IMR-90 (cell line): ENCODE measurements around the gene ACSF2. TPM values are rescaled to one million over a fixed set of nuclear protein-coding genes. Genes with fewer than 3 reads are reported as not detected.

Experiments
- ATAC-seq: fragments of 200-7000 bp; cut with Tn5 transposase; 2 replicates; pipeline ENCODE4 v1.9.1; 2020; ENCODE audit warnings: low read depth, mild to moderate bottlenecking, moderate library complexity
- BruUV-seq: library from RNA; stranded (reverse); fragments of 400-500 nt; replicated peaks from 2 replicates; lab custom pipeline; 2021; lab: Mats Ljungman, UMichigan
- CTCF ChIA-PET: fragments of 300-600 bp; formaldehyde crosslinking; extraction: SDS; loops from one replicate; lab custom pipeline; 2021; ENCODE audit warnings: antibody characterized with exemption; lab: Yijun Ruan, JAX
- POLR2A ChIA-PET: fragments of 300-600 bp; sonication (Branson Sonifier 250); formaldehyde crosslinking; loops from one replicate; lab custom pipeline; 2022; ENCODE audit warnings: antibody characterized with exemption; ENCODE audit not compliant: unreplicated experiment; lab: Charles Lee
- DNase-seq: peaks from one replicate; pipeline ENCODE4 v3.0.0; 2013
- H2AFZ ChIP-seq: replicated peaks from 2 replicates; pipeline ENCODE3; 2013; ENCODE audit warnings: low read length, mild to moderate bottlenecking; ENCODE audit not compliant: poor library complexity
- H2AK5ac ChIP-seq: 2 replicates; pipeline ENCODE4 v1.6.1; 2013; ENCODE audit warnings: low read depth, low read length, inconsistent platforms
- H2AK9ac ChIP-seq: replicated peaks from 2 replicates; pipeline ENCODE3; 2013; ENCODE audit warnings: mild to moderate bottlenecking, low read depth, low read length, moderate library complexity; ENCODE audit not compliant: poor library complexity
- H2BK120ac ChIP-seq: 2 replicates; pipeline ENCODE4 v1.6.1; 2013; ENCODE audit warnings: low read depth, low read length, inconsistent platforms
- H2BK15ac ChIP-seq: 3 replicates; pipeline ENCODE4 v1.6.1; 2013; ENCODE audit warnings: low read depth, low read length, inconsistent platforms
- H2BK20ac ChIP-seq: 2 replicates; pipeline ENCODE4 v1.6.1; 2013; ENCODE audit warnings: low read depth, mild to moderate bottlenecking, inconsistent platforms, low read length, moderate library complexity
- H2BK5ac ChIP-seq: 2 replicates; pipeline ENCODE4 v1.6.1; 2013; ENCODE audit warnings: mild to moderate bottlenecking, low read depth, low read length, inconsistent platforms; ENCODE audit not compliant: poor library complexity, severe bottlenecking
- H3K14ac ChIP-seq: replicated peaks from 2 replicates; pipeline ENCODE4 v1.6.1; 2013; ENCODE audit warnings: low read depth, low read length, inconsistent platforms
- H3K18ac ChIP-seq: 2 replicates; pipeline ENCODE4 v1.6.1; 2013; ENCODE audit warnings: low read depth, low read length, control low read depth
- H3K23ac ChIP-seq: 2 replicates; pipeline ENCODE4 v1.6.1; 2013; ENCODE audit warnings: low read depth, low read length, inconsistent platforms
- H3K27ac ChIP-seq: 2 replicates; pipeline ENCODE4 v1.5.1; 2013; ENCODE audit warnings: mild to moderate bottlenecking, control low read depth, low read length; ENCODE audit not compliant: insufficient read depth
- H3K27me3 ChIP-seq: 2 replicates; pipeline ENCODE4 v1.6.1; 2013; ENCODE audit warnings: low read length; ENCODE audit not compliant: control insufficient read depth, insufficient read depth
- H3K36me3 ChIP-seq: 2 replicates; pipeline ENCODE4 v1.6.1; 2013; ENCODE audit warnings: low read length, mixed read lengths; ENCODE audit not compliant: control insufficient read depth, insufficient read depth
- H3K4ac ChIP-seq: 2 replicates; pipeline ENCODE4 v1.6.1; 2013; ENCODE audit warnings: low read depth, low read length, inconsistent platforms
- H3K4me1 ChIP-seq: 2 replicates; pipeline ENCODE4 v1.6.1; 2013; ENCODE audit warnings: low read length, mixed read lengths; ENCODE audit not compliant: control insufficient read depth, insufficient read depth
- H3K4me2 ChIP-seq: 2 replicates; pipeline ENCODE4 v1.6.1; 2013; ENCODE audit warnings: low read depth, mild to moderate bottlenecking, control low read depth, low read length, moderate library complexity
- H3K4me3 ChIP-seq: 2 replicates; pipeline ENCODE4 v1.5.1; 2013; ENCODE audit warnings: low read depth, mild to moderate bottlenecking, control low read depth, low read length, moderate library complexity; ENCODE audit not compliant: insufficient read depth
- H3K56ac ChIP-seq: 2 replicates; pipeline ENCODE4 v1.6.1; 2013; ENCODE audit warnings: low read length, inconsistent platforms; ENCODE audit not compliant: insufficient read depth; ENCODE audit errors: extremely low read depth
- H3K79me1 ChIP-seq, 2 experiments: 2 replicates each; pipeline ENCODE4 v1.6.1; 2013; ENCODE audit warnings: low read length in 2 of 2, inconsistent platforms in 1 of 2, low read depth in 1 of 2
- H3K9ac ChIP-seq: 2 replicates; pipeline ENCODE4 v1.6.1; 2013; ENCODE audit warnings: low read depth, low read length, control low read depth
- H3K9me1 ChIP-seq: 2 replicates; pipeline ENCODE4 v1.6.1; 2013; ENCODE audit warnings: low read length, inconsistent platforms; ENCODE audit not compliant: insufficient read depth
- H3K9me3 ChIP-seq: 2 replicates; pipeline ENCODE4 v1.6.1; 2013; ENCODE audit warnings: low read length; ENCODE audit not compliant: control insufficient read depth, insufficient read depth
- H4K20me1 ChIP-seq: 2 replicates; pipeline ENCODE4 v1.6.1; 2013; ENCODE audit warnings: low read length, inconsistent platforms; ENCODE audit not compliant: insufficient read depth
- H4K5ac ChIP-seq: 2 replicates; pipeline ENCODE4 v1.6.1; 2013; ENCODE audit warnings: mild to moderate bottlenecking, low read depth, low read length, control low read depth
- H4K8ac ChIP-seq, 2 experiments: 2 replicates each; pipeline ENCODE4 v1.6.1; 2013; ENCODE audit warnings: low read depth in 2 of 2, low read length in 2 of 2, control low read depth in 1 of 2, inconsistent platforms in 1 of 2
- H4K91ac ChIP-seq: 2 replicates; pipeline ENCODE4 v1.6.1; 2013; ENCODE audit warnings: low read depth, low read length, inconsistent platforms; ENCODE audit not compliant: insufficient read depth
- BHLHE40 ChIP-seq: fragments of 150-350 bp; IDR thresholded peaks from 2 replicates; pipeline ENCODE4 v1.6.1; 2016; ENCODE audit warnings: mild to moderate bottlenecking, low read depth, low read length
- CEBPB ChIP-seq: IDR thresholded peaks from 2 replicates; pipeline ENCODE4 v1.6.1; 2012; ENCODE audit warnings: low read depth, low read length, improper control_type of control experiment
- MXI1 ChIP-seq: IDR thresholded peaks from 2 replicates; pipeline ENCODE4 v1.6.1; 2012; ENCODE audit warnings: low read depth, mild to moderate bottlenecking, low read length, moderate library complexity, borderline replicate concordance
- POLR2A ChIP-seq: IDR thresholded peaks from 2 replicates; pipeline ENCODE4 v1.6.1; 2012; ENCODE audit warnings: mild to moderate bottlenecking, low read depth, low read length
- WGBS, 2 experiments: methylation state at CpG; one replicate each; pipeline versions ENCODE4 v1.1.5 to v1.1.7; 2013; ENCODE audit warnings: missing lambda C conversion rate in 2 of 2; ENCODE audit not compliant: insufficient read length in 1 of 2; ENCODE audit errors: extremely low coverage in 2 of 2; 5-methylcytosine and 5-hydroxymethylcytosine counted together
- dilution Hi-C: fragments of 300-500 bp; cut with HindIII; formaldehyde crosslinking; loops from one replicate; pipeline ENCODE4 v1.14.3; 2018; ENCODE audit warnings: low sequenced_read_pairs; ENCODE audit not compliant: unreplicated experiment
- in situ Hi-C: fragments of 300-500 bp; cut with MboI; formaldehyde crosslinking; loops from 3 replicates; pipeline ENCODE4 v1.14.3; 2019; ENCODE audit warnings: low sequenced_read_pairs, inconsistent platforms, mixed read lengths
- intact Hi-C: fragments of 100-400 bp; cut with micrococcal nuclease; formaldehyde crosslinking; loops from 2 replicates; pipeline ENCODE4 v1.10.0; 2022
- polyA plus RNA-seq, 3 experiments: library from polyadenylated mRNA; depleted of rRNA; stranded (reverse); fragments of >200 nt; gene quantifications; 2 replicates each; pipeline ENCODE4 v1.2.3, GENCODE V29; 2012; ENCODE audit warnings: low replicate concordance in 1 of 3
- total RNA-seq: library from RNA; depleted of rRNA; stranded (reverse); fragments of >200 nt; gene quantifications from 2 replicates; pipeline ENCODE4 v1.2.3, GENCODE V29; 2012
- TF ChIP-seq, protein P1 (sequence below): conservative IDR thresholded peaks from 2 replicates; pipeline ENCODE4 v1.5.1; 2012; ENCODE audit warnings: mild to moderate bottlenecking, low read depth, low read length, improper control_type of control experiment

Gene ACSF2
- total and polyA plus RNA-seq, 2 of the 4 experiments (the other 2 are of a cell fraction): 18.5 to 27.2 TPM

DNA sequence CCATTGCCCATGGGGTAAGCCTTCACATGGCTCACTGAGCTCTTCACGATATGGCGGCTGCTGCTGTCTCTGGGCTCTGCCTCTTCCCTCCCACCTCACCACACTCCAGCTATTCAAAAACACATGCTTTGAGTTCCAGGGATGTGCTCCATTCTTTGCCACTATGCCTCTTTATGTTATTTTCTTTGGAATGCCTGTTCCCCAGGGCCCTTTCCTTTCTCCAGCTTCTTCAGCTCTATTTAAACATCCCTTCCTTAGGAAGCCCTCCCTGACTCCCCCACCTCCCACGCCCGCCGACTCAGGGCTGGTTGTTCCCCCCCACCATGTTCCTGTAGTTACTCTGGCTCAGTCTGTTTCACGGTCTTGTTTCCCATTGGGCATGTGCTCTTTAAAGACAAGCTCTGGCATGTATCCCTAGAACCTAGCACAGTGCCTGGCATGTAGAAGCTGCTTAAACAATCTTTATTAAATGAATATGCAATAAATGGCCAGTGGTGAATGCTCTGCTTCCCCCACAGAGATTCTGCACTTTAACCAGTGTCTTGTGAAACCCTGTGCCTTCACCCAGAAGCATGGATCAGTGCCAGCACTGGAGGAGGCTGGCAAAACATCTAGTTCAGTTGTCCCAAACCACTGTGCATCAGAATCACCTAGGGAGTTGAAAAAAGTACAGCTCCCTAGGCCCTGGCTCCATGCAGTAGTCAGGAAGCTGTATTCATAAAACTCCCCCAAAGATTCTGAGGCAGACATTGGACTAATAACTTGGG is 89.1 kb downstream of the ACSF2 start (continued):
- TF ChIP-seq CEBPB: no peak

DNA sequence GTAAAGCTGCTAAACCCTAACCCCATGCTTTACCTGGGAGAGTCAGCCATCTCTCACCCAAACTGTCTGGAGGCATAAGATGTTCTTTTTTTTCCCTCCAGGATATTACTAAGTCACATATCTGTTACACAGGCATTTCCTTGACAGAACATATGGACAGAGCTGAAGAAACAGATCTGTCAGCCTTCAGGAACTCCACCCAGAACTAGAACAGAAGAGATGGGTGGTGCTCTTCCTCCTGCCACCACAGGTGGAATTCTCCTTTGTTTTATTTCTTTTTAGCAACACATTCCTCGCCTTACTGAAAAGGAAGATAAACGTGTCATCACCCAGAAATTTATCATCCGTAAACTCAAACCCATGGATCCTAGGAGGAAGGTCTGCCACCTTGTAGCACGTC is 91.0 kb downstream of the ACSF2 start:
- Histone ChIP-seq H2AK9ac (no peak overlapping the region), H3K79me1 (no peaks in the 10 kb centered on the region), H3K4me3 (no peak overlapping the region), H3K36me3 (no peaks in the 10 kb centered on the region), H3K4me2 (no peak overlapping the region), H2AFZ (no peak overlapping the region), H3K14ac (no peak overlapping the region), H3K4me1 (peaks cover 2% of the 10 kb centered on the region), H3K9ac (no peak overlapping the region), H3K56ac (no peak overlapping the region), H2BK5ac (no peak overlapping the region), H3K9me1 (no peaks in the 10 kb centered on the region), H2BK15ac (no peak overlapping the region), H3K18ac (no peak overlapping the region), H2BK120ac (no peak overlapping the region), H3K23ac (no peak overlapping the region), H4K91ac (no peak overlapping the region), H3K27ac (no peak overlapping the region), H4K5ac (no peak overlapping the region), H3K4ac (no peak overlapping the region), H4K20me1 (no peaks in the 10 kb centered on the region), H4K8ac (no peak overlapping the region), H3K27me3 (peaks cover 10% of the 10 kb centered on the region), H3K9me3 (no peaks in the 10 kb centered on the region), H2BK20ac (no peak overlapping the region), H2AK5ac (no peak overlapping the region)
- intact Hi-C loops: no loop called here
- in situ Hi-C loops: no loop called here
- ATAC-seq (no peak), DNase-seq (no peak)
- dilution Hi-C loops: no loop called here
- BruUV-seq: no TSS peak
- no CpG with 5 or more reads among the region's 4 CpGs for WGBS, 2 experiments
- TF ChIP-seq BHLHE40: no peak
- TF ChIP-seq POLR2A: no peak
- TF ChIP-seq CEBPB: no peak
- TF ChIP-seq MXI1: no peak
- TF ChIP-seq, protein P1, sequence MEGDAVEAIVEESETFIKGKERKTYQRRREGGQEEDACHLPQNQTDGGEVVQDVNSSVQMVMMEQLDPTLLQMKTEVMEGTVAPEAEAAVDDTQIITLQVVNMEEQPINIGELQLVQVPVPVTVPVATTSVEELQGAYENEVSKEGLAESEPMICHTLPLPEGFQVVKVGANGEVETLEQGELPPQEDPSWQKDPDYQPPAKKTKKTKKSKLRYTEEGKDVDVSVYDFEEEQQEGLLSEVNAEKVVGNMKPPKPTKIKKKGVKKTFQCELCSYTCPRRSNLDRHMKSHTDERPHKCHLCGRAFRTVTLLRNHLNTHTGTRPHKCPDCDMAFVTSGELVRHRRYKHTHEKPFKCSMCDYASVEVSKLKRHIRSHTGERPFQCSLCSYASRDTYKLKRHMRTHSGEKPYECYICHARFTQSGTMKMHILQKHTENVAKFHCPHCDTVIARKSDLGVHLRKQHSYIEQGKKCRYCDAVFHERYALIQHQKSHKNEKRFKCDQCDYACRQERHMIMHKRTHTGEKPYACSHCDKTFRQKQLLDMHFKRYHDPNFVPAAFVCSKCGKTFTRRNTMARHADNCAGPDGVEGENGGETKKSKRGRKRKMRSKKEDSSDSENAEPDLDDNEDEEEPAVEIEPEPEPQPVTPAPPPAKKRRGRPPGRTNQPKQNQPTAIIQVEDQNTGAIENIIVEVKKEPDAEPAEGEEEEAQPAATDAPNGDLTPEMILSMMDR: no peak
- ChIA-PET CTCF (no interaction called here), POLR2A (no interaction called here)
